GM12878 (cell line): Measurements from ENCODE around the gene MFGE8. TPM values are rescaled to one million over a fixed set of nuclear protein-coding genes. Genes with fewer than 3 reads are reported as not detected.

Source experiments
- ATAC-seq: fragments of 200-7000 bp; cut with Tn5 transposase; 3 replicates; pipeline ENCODE4 v1.9.1; 2020; ENCODE audit warnings: mild to moderate bottlenecking, moderate library complexity
- BruUV-seq: library from RNA; stranded (reverse); fragments of 400-500 nt; replicated peaks from 2 replicates; lab custom pipeline; 2021; lab: Mats Ljungman, UMichigan
- CTCF ChIA-PET: fragments of 300-600 bp; sonication (Branson Sonifier 250); formaldehyde crosslinking; extraction: SDS; loops from one replicate; lab custom pipeline; 2021; ENCODE audit warnings: inconsistent platforms; lab: Yijun Ruan, JAX
- POLR2A ChIA-PET: fragments of 350-600 bp; formaldehyde crosslinking; extraction: SDS; loops from one replicate; lab custom pipeline; 2021; ENCODE audit warnings: inconsistent platforms; lab: Charles Lee
- RAD21 ChIA-PET: fragments of 300-600 bp; sonication (Branson Sonifier 250); formaldehyde crosslinking; loops from one replicate; lab custom pipeline; 2023; ENCODE audit warnings: antibody characterized with exemption; ENCODE audit not compliant: unreplicated experiment; lab: Charles Lee
- SMC1A ChIA-PET: fragments of 300-600 bp; sonication (Branson Sonifier 250); formaldehyde crosslinking; loops from one replicate; lab custom pipeline; 2023; ENCODE audit not compliant: unreplicated experiment, uncharacterized antibody; lab: Charles Lee
- DNase-seq: peaks from one replicate; pipeline ENCODE4 v3.0.0-alpha.2; 2011; ENCODE audit warnings: low read depth, low spot score
- FAIRE-seq: peaks from 3 replicates; lab custom pipeline; 2011; peaks lifted over from hg19 to GRCh38; lab: Jason Lieb, UNC
- H2AFZ ChIP-seq: 2 replicates; pipeline ENCODE4 v1.6.0; 2011; ENCODE audit warnings: low read depth, low read length, control low read depth; ENCODE audit not compliant: control insufficient read depth
- H3K27ac ChIP-seq: 2 replicates; pipeline ENCODE4 v1.5.1; 2011; ENCODE audit warnings: control low read depth; ENCODE audit not compliant: control insufficient read depth, insufficient read depth
- H3K27me3 ChIP-seq, 2 experiments: replicated peaks in 1 of 2; 2 replicates each; pipeline versions ENCODE4 v1.6.0 to v1.6.1; 2011; ENCODE audit warnings: low read length in 1 of 2; ENCODE audit not compliant: control insufficient read depth in 2 of 2, insufficient read depth in 2 of 2
- H3K36me3 ChIP-seq, 2 experiments: 2 replicates each; pipeline ENCODE4 v1.5.1; 2011; ENCODE audit warnings: low read length in 1 of 2; ENCODE audit not compliant: control insufficient read depth in 2 of 2, insufficient read depth in 2 of 2
- H3K4me1 ChIP-seq: 2 replicates; pipeline ENCODE4 v1.6.1; 2011; ENCODE audit warnings: mild to moderate bottlenecking, low read length, moderate library complexity, mixed read lengths; ENCODE audit not compliant: control insufficient read depth, insufficient read depth
- H3K4me2 ChIP-seq: 2 replicates; pipeline ENCODE4 v1.6.0; 2011; ENCODE audit warnings: control low read depth; ENCODE audit not compliant: control insufficient read depth, insufficient read depth
- H3K4me3 ChIP-seq: fragments of 200-600 bp; sonication (generic); 2 replicates; pipeline ENCODE4 v1.5.1; 2016
- H3K79me2 ChIP-seq: 2 replicates; pipeline ENCODE4 v1.6.0; 2011; ENCODE audit warnings: low read length; ENCODE audit not compliant: control insufficient read depth, insufficient read depth
- H3K9ac ChIP-seq: 2 replicates; pipeline ENCODE4 v1.8.0; 2011; ENCODE audit warnings: low read length, control low read depth, mixed read lengths; ENCODE audit not compliant: control insufficient read depth, insufficient read depth
- H3K9me3 ChIP-seq: replicated peaks from 3 replicates; pipeline ENCODE4 v1.5.1; 2011; ENCODE audit warnings: mild to moderate bottlenecking, low read length; ENCODE audit not compliant: control insufficient read depth, insufficient read depth
- H4K20me1 ChIP-seq: 2 replicates; pipeline ENCODE4 v1.6.0; 2011; ENCODE audit not compliant: control insufficient read depth, insufficient read depth
- CEBPB ChIP-seq, 2 experiments: fragments of 150-350 bp in 1 of 2; IDR thresholded peaks; 2 replicates each; pipeline ENCODE4 v1.6.1; 2012 to 2014; ENCODE audit warnings: low read depth in 2 of 2, low read length in 2 of 2, borderline replicate concordance in 1 of 2, inconsistent platforms in 1 of 2
- CHD1 ChIP-seq: IDR thresholded peaks from 2 replicates; pipeline ENCODE4 v1.6.1; 2012; ENCODE audit warnings: low read depth, low read length, improper control_type of control experiment
- CTCF ChIP-seq, 3 experiments: IDR thresholded peaks in 2 of 3; conservative IDR thresholded peaks in 1 of 3; 2 replicates each; pipeline ENCODE4 v1.5.1; 2011; ENCODE audit warnings: low read depth in 3 of 3, low read length in 3 of 3, mild to moderate bottlenecking in 3 of 3, control low read depth in 2 of 3, moderate library complexity in 2 of 3, inconsistent platforms in 1 of 3, mixed read lengths in 1 of 3; ENCODE audit not compliant: control insufficient read depth in 2 of 3, insufficient read depth in 1 of 3; ENCODE audit errors: extremely low read depth in 1 of 3
- ELK1 ChIP-seq: IDR thresholded peaks from 2 replicates; pipeline ENCODE4 v1.6.1; 2012; ENCODE audit warnings: low read depth, low read length, improper control_type of control experiment
- IKZF1 ChIP-seq: fragments of 450-650 bp; conservative IDR thresholded peaks from 2 replicates; pipeline ENCODE4 v1.6.1; 2017; ENCODE audit warnings: antibody characterized with exemption, mild to moderate bottlenecking
- IKZF2 ChIP-seq, 2 experiments: fragments of 450-650 bp; IDR thresholded peaks; 2 replicates each; pipeline ENCODE4 v1.6.1; 2017; ENCODE audit warnings: mild to moderate bottlenecking in 2 of 2, moderate library complexity in 2 of 2
- KAT2A ChIP-seq: conservative IDR thresholded peaks from 2 replicates; pipeline ENCODE4 v1.6.1; 2011; ENCODE audit warnings: low read depth, low read length; ENCODE audit not compliant: control insufficient read depth
- MTA2 ChIP-seq: fragments of 450-650 bp; IDR thresholded peaks from 2 replicates; pipeline ENCODE4 v1.6.1; 2016; ENCODE audit warnings: low read depth, mild to moderate bottlenecking, moderate library complexity
- NR2C1 ChIP-seq: fragments of 450-650 bp; IDR thresholded peaks from 2 replicates; pipeline ENCODE4 v1.6.1; 2017; ENCODE audit warnings: antibody characterized with exemption, mild to moderate bottlenecking, moderate library complexity
- POLR2AphosphoS5 ChIP-seq: IDR thresholded peaks from 2 replicates; pipeline ENCODE4 v1.6.1; 2011; ENCODE audit warnings: mild to moderate bottlenecking, low read length, inconsistent platforms
- RB1 ChIP-seq: fragments of 450-650 bp; formaldehyde crosslinking; IDR thresholded peaks from 2 replicates; pipeline ENCODE4 v1.6.1; 2017; ENCODE audit warnings: mild to moderate bottlenecking, borderline replicate concordance
- RBBP5 ChIP-seq: fragments of 200-600 bp; sonication (generic); conservative IDR thresholded peaks from 2 replicates; pipeline ENCODE4 v1.6.1; 2016
- SIX5 ChIP-seq: IDR thresholded peaks from 2 replicates; pipeline ENCODE4 v1.6.1; 2011; ENCODE audit warnings: mild to moderate bottlenecking, low read depth, low read length, moderate library complexity; ENCODE audit not compliant: severe bottlenecking
- YBX1 ChIP-seq: fragments of 450-650 bp; IDR thresholded peaks from 2 replicates; pipeline ENCODE4 v1.6.1; 2016; ENCODE audit warnings: antibody characterized with exemption
- YY1 ChIP-seq: IDR thresholded peaks from 2 replicates; pipeline ENCODE4 v1.6.1; 2011; ENCODE audit warnings: low read depth, mild to moderate bottlenecking, low read length
- ZNF217 ChIP-seq: fragments of 450-650 bp; IDR thresholded peaks from 2 replicates; pipeline ENCODE4 v1.6.1; 2017; ENCODE audit warnings: antibody characterized with exemption, mild to moderate bottlenecking
- ZNF24 ChIP-seq: fragments of 450-650 bp; IDR thresholded peaks from 2 replicates; pipeline ENCODE4 v1.6.1; 2017; ENCODE audit warnings: antibody characterized with exemption, mild to moderate bottlenecking
- WGBS: methylation state at CpG from one replicate; pipeline ENCODE4 v1.1.6; 2016; ENCODE audit warnings: low lambda C conversion rate; ENCODE audit not compliant: insufficient replicate concordance, insufficient coverage; ENCODE audit errors: missing lambda C conversion rate; 5-methylcytosine and 5-hydroxymethylcytosine counted together
- in situ Hi-C: fragments of 300-500 bp; cut with MboI; formaldehyde crosslinking; loops from 9 replicates; pipeline ENCODE4 v1.14.3; 2018; ENCODE audit warnings: mixed read lengths
- intact Hi-C: fragments of 100-400 bp; cut with micrococcal nuclease; formaldehyde crosslinking; loops from one replicate; pipeline ENCODE4 v1.14.2; 2022; ENCODE audit not compliant: unreplicated experiment
- polyA plus RNA-seq, 11 experiments: library from polyadenylated mRNA; depleted of rRNA in 4 of 11; unstranded in 6 of 11; stranded (reverse) in 5 of 11; fragments of >200 nt; fragmentation: Nextera tagmentation in 4 of 11; fragmentation: Illumina TruSeq in 1 of 11; extraction: Ambion mirVana in 4 of 11; extraction: Trizol in 1 of 11; gene quantifications; 1 replicate in 1 of 11; 2 replicates in 10 of 11; pipeline versions ENCODE4 v1.2.1 to v1.2.3, GENCODE V29; 2011 to 2016; ENCODE audit warnings: inconsistent platforms in 2 of 11, missing spikeins in 2 of 11, low read depth in 1 of 11
- total RNA-seq, 4 experiments: library from RNA; depleted of rRNA in 3 of 4; stranded (reverse); fragments of >200 nt in 3 of 4; fragmentation: Illumina TruSeq in 1 of 4; extraction: Trizol in 1 of 4; gene quantifications; 2 replicates each; pipeline versions ENCODE4 v1.2.1 to v1.2.3, GENCODE V29; 2013 to 2021

Gene MFGE8
- total and polyA plus RNA-seq, 10 of the 15 experiments (the other 5 are each of a cell fraction or from before 2014, with no cell fraction given): 0.81 to 5.9 (median 1.0) TPM; not detected in 2

- peaks cover 0 to 5% of the 10 kb centered on the region in 2 experiments; a peak in 2 of 4 replicates for H3K27me3 ChIP-seq
- no peak for FAIRE-seq
- H3K4me1 ChIP-seq: peaks cover 3% of the 10 kb centered on the region
- POLR2A ChIA-PET: no interaction called here
- no peak overlapping the region for H3K4me3 ChIP-seq
- ATAC-seq: peak; percentile 90
- intact Hi-C loops (no loop called here), in situ Hi-C loops (no loop called here)
- H3K4me2 ChIP-seq: no peak overlapping the region
- no peaks in the 10 kb centered on the region for H4K20me1 ChIP-seq
- DNase-seq: no peak
- RAD21 ChIA-PET: no interaction called here
- no peak overlapping the region for H3K9ac ChIP-seq
- WGBS: 46% methylated on average over 12 of the region's 12 CpGs
- TF ChIP-seq YY1 (no peak), ELK1 (no peak), NR2C1 (no peak), ZNF24 (no peak), KAT2A (no peak), POLR2AphosphoS5 (no peak), RBBP5 (no peak), IKZF2 (IDR thresholded peaks at IDR 0.05) (0 out of 4 replicates have a peak, but pooled peaks of 1 of the 2 experiments have one; percentile 15), SIX5 (no peak), ZNF217 (no peak), YBX1 (no peak), CTCF (IDR thresholded peaks at IDR 0.05 in 2 of 3, conservative IDR thresholded peaks at IDR 0.05 in 1 of 3; ENCODE audit: control insufficient read depth in 2 of 3, extremely low read depth in 1 of 3, insufficient read depth in 1 of 3, low read depth in 3 of 3, low read length in 3 of 3) (peak; percentile 25 to 42 (median 40); a peak in 5 of 6 replicates), CHD1 (no peak), MTA2 (no peak), CEBPB (IDR thresholded peaks at IDR 0.05; ENCODE audit: borderline replicate concordance in 1 of 2, low read depth in 2 of 2, low read length in 2 of 2) (no peak), RB1 (no peak), IKZF1 (0 out of 2 replicates have a peak, but pooled peaks have one; percentile 41)
- no peaks in the 10 kb centered on the region for H3K79me2 ChIP-seq
- H3K27ac ChIP-seq: no peak overlapping the region
- no peaks in the 10 kb centered on the region for H3K9me3 ChIP-seq
- SMC1A ChIA-PET: no interaction called here
- no peaks in the 10 kb centered on the region for H3K36me3 ChIP-seq
- CTCF ChIA-PET: interaction anchor here (0.7 kb wide), 1 partner anchor 62 kb away, joined by 3 read pairs; no protein-coding TSS in a partner anchor
- H2AFZ ChIP-seq: no peak overlapping the region
- no TSS peak for BruUV-seq
These were observed 15.6 kb downstream of the MFGE8 start for GRCh38 chr15:88897456-88898194.
